Progenitor cell of endocrine pancreas (in vitro differentiated cells): Measurements from ENCODE around the gene MSANTD1. TPM values are rescaled to one million over a fixed set of nuclear protein-coding genes. Genes with fewer than 3 reads are reported as not detected.

Experiments
- DNase-seq: peaks from one replicate; pipeline ENCODE4 v3.0.0; 2021; ENCODE audit warnings: low spot score; ENCODE audit not compliant: unreplicated experiment
- H3K27ac Mint-ChIP-seq: 2 replicates; pipeline ENCODE4 v1.8.0; 2021; ENCODE audit warnings: mild to moderate bottlenecking, moderate library complexity, mixed read lengths
- H3K27me3 Mint-ChIP-seq: 2 replicates; pipeline ENCODE4 v1.8.0; 2021; ENCODE audit warnings: mixed read lengths
- H3K36me3 Mint-ChIP-seq: 2 replicates; pipeline ENCODE4 v1.8.0; 2022; ENCODE audit warnings: mixed read lengths; ENCODE audit not compliant: insufficient read depth
- H3K4me1 Mint-ChIP-seq: 2 replicates; pipeline ENCODE4 v1.8.0; 2021; ENCODE audit warnings: low read depth, mixed read lengths
- H3K4me3 Mint-ChIP-seq: 2 replicates; pipeline ENCODE4 v1.8.0; 2021; ENCODE audit warnings: low read depth, mild to moderate bottlenecking, moderate library complexity, mixed read lengths
- H3K9me3 Mint-ChIP-seq: 2 replicates; pipeline ENCODE4 v1.8.0; 2021; ENCODE audit warnings: low read depth, mixed read lengths
- CTCF ChIP-seq: fragments of 200-600 bp; sonication (generic); IDR thresholded peaks from one replicate; pipeline ENCODE4 v1.5.0; 2021; ENCODE audit warnings: antibody characterized with exemption, mild to moderate bottlenecking; ENCODE audit not compliant: unreplicated experiment
- total RNA-seq: library from RNA; stranded (reverse); gene quantifications from 2 replicates; pipeline ENCODE4 v1.2.1, GENCODE V29; 2021

Gene MSANTD1
- total RNA-seq, 1 donor from 2014 or later = 2.1 TPM

GRCh38 chr4:3221996-3222395, 27.0 kb upstream of the MSANTD1 start:
- DNase-seq = no peak
- H3K4me3 Mint-ChIP-seq = no peak overlapping the region
- peak overlapping the region; percentile 24 for H3K27ac Mint-ChIP-seq
- H3K36me3 Mint-ChIP-seq = peaks cover 19% of the 10 kb centered on the region
- no peaks in the 10 kb centered on the region for H3K4me1 Mint-ChIP-seq
- no peaks in the 10 kb centered on the region for H3K9me3 Mint-ChIP-seq
- no peak for TF ChIP-seq CTCF
- H3K27me3 Mint-ChIP-seq = no peaks in the 10 kb centered on the region

GRCh38 chr4:3223346-3223745, 25.6 kb upstream of the MSANTD1 start:
- Mint-ChIP-seq H3K27ac (no peak overlapping the region), H3K4me1 (no peaks in the 10 kb centered on the region), H3K36me3 (peaks cover 13% of the 10 kb centered on the region), H3K27me3 (no peaks in the 10 kb centered on the region), H3K9me3 (no peaks in the 10 kb centered on the region), H3K4me3 (no peak overlapping the region)
- DNase-seq = no peak
- no peak for TF ChIP-seq CTCF

GRCh38 chr4:3223956-3224748, 24.8 kb upstream of the MSANTD1 start:
- no peaks in the 10 kb centered on the region for H3K27me3 Mint-ChIP-seq
- TF ChIP-seq CTCF = no peak
- H3K9me3 Mint-ChIP-seq = no peaks in the 10 kb centered on the region
- no peak for DNase-seq
- H3K4me3 Mint-ChIP-seq = no peak overlapping the region
- no peaks in the 10 kb centered on the region for H3K4me1 Mint-ChIP-seq
- peaks cover 13% of the 10 kb centered on the region for H3K36me3 Mint-ChIP-seq
- H3K27ac Mint-ChIP-seq = no peak overlapping the region

- TF ChIP-seq CTCF = no peak
- Mint-ChIP-seq H3K4me3 (no peak overlapping the region), H3K27me3 (no peaks in the 10 kb centered on the region), H3K27ac (no peak overlapping the region), H3K9me3 (no peaks in the 10 kb centered on the region), H3K36me3 (peaks cover 19% of the 10 kb centered on the region), H3K4me1 (no peaks in the 10 kb centered on the region)
- DNase-seq = no peak
Observed at GRCh38 chr4:3225071-3225850, 23.7 kb upstream of the MSANTD1 start.

GRCh38 chr4:3225936-3226335, 23.0 kb upstream of the MSANTD1 start:
- no peak overlapping the region for H3K27ac Mint-ChIP-seq
- no peaks in the 10 kb centered on the region for H3K27me3 Mint-ChIP-seq
- peaks cover 19% of the 10 kb centered on the region for H3K36me3 Mint-ChIP-seq
- H3K9me3 Mint-ChIP-seq = no peaks in the 10 kb centered on the region
- no peak for DNase-seq
- TF ChIP-seq CTCF = no peak
- H3K4me3 Mint-ChIP-seq = no peak overlapping the region
- no peaks in the 10 kb centered on the region for H3K4me1 Mint-ChIP-seq
